PFSK-1 (cell line): ENCODE measurements around the gene PIP4K2A.

Source experiments
- FOXP2 ChIP-seq: optimal IDR thresholded peaks from 2 replicates; pipeline ENCODE3; 2011; ENCODE audit warnings: borderline replicate concordance, control low read depth, inconsistent platforms; ENCODE audit not compliant: insufficient read depth; ENCODE audit errors: extremely low read length, extremely low read depth
- POLR2AphosphoS5 ChIP-seq: IDR thresholded peaks from 2 replicates; pipeline ENCODE4 v1.6.1; 2012; ENCODE audit warnings: low read depth, mild to moderate bottlenecking, control low read depth, low read length, moderate library complexity
- SIN3A ChIP-seq: IDR thresholded peaks from 2 replicates; pipeline ENCODE4 v1.6.1; 2012; ENCODE audit warnings: mild to moderate bottlenecking, low read length, moderate library complexity, borderline replicate concordance; ENCODE audit not compliant: insufficient read depth
- TAF1 ChIP-seq: IDR thresholded peaks from 2 replicates; pipeline ENCODE4 v1.6.1; 2012; ENCODE audit warnings: low read length, control low read depth, borderline replicate concordance; ENCODE audit not compliant: insufficient read depth
- TF ChIP-seq, protein P1 (sequence below), 2 experiments: IDR thresholded peaks; 2 replicates each; pipeline versions ENCODE4 v1.6.1 to v1.8.0; 2011 to 2012; ENCODE audit warnings: low read depth in 2 of 2, low read length in 2 of 2, control low read depth in 1 of 2, inconsistent platforms in 1 of 2, mild to moderate bottlenecking in 1 of 2, moderate library complexity in 1 of 2; ENCODE audit not compliant: insufficient read depth in 1 of 2

PIP4K2A gene

DNA sequence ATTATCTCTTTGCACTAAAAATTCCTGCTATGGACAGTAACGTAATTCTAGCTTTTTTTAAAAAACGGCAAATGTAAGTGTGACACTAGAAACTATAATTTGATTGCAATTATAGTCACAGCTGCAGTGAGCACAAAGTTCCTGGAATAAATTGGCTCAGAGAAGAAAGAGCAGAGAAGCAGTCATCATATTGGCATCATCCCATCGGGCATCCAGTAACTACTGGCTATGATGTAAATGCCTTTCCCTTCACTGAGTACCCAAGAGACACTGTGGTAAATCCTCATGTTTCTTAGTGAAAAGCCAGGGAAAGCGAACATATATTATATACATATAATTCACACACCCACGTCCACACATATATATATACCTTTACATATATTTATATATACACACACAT, 43.6 kb downstream of the PIP4K2A start:
- no peak for TF ChIP-seq FOXP2
- TF ChIP-seq, protein P1, sequence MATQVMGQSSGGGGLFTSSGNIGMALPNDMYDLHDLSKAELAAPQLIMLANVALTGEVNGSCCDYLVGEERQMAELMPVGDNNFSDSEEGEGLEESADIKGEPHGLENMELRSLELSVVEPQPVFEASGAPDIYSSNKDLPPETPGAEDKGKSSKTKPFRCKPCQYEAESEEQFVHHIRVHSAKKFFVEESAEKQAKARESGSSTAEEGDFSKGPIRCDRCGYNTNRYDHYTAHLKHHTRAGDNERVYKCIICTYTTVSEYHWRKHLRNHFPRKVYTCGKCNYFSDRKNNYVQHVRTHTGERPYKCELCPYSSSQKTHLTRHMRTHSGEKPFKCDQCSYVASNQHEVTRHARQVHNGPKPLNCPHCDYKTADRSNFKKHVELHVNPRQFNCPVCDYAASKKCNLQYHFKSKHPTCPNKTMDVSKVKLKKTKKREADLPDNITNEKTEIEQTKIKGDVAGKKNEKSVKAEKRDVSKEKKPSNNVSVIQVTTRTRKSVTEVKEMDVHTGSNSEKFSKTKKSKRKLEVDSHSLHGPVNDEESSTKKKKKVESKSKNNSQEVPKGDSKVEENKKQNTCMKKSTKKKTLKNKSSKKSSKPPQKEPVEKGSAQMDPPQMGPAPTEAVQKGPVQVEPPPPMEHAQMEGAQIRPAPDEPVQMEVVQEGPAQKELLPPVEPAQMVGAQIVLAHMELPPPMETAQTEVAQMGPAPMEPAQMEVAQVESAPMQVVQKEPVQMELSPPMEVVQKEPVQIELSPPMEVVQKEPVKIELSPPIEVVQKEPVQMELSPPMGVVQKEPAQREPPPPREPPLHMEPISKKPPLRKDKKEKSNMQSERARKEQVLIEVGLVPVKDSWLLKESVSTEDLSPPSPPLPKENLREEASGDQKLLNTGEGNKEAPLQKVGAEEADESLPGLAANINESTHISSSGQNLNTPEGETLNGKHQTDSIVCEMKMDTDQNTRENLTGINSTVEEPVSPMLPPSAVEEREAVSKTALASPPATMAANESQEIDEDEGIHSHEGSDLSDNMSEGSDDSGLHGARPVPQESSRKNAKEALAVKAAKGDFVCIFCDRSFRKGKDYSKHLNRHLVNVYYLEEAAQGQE (IDR thresholded peaks at IDR 0.05; ENCODE audit: insufficient read depth in 1 of 2, low read depth in 2 of 2, low read length in 2 of 2): no peak

DNA sequence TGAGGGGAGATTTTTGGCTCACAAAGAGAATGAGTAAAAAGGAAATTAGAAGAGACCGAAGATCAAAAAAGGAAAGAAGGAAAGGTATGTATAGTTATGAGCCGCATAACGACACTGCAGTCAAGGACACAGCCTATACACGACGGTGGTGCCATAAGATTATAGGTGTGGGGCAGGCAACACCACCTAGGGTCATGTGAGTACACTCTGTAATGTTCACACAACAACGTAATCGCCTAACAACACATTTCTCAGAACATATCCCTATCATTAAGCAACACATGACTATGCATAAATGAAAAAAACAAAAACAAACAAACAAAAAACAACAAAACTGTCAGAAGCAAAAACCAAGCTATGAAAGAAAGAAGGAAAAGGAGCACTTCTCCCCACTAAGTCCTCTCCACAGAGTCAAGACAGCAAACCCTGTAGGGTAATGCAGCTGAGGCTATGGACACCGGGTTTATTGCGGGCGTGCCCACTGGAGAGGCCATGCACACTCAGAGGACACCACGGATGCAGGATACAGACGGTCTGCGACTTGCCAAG, 45.1 kb downstream of the PIP4K2A start:
- TF ChIP-seq, protein P1 (IDR thresholded peaks at IDR 0.05; ENCODE audit: insufficient read depth in 1 of 2, low read depth in 2 of 2, low read length in 2 of 2): no peak
- TF ChIP-seq TAF1 (no peak), POLR2AphosphoS5 (no peak), SIN3A (no peak), FOXP2 (no peak)

DNA sequence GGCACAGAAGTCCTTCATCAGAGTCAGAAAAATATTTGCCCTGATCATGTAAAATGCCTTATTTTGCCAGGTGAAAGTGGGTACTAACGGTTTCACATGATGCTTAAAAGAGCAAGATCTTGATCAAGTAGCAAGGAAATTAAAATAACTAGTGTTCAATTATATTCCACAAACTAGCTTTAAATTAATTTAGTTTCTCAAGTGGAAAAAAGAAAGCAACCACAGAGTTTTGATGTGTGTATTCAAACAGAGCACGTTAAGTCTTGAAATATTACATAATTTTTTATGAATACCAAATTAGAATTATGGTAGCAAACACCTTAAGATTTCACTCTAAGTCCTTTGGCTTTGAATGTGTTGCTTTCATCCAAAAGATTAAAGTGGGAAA, 47.3 kb downstream of the PIP4K2A start:
- TF ChIP-seq FOXP2: no peak

DNA sequence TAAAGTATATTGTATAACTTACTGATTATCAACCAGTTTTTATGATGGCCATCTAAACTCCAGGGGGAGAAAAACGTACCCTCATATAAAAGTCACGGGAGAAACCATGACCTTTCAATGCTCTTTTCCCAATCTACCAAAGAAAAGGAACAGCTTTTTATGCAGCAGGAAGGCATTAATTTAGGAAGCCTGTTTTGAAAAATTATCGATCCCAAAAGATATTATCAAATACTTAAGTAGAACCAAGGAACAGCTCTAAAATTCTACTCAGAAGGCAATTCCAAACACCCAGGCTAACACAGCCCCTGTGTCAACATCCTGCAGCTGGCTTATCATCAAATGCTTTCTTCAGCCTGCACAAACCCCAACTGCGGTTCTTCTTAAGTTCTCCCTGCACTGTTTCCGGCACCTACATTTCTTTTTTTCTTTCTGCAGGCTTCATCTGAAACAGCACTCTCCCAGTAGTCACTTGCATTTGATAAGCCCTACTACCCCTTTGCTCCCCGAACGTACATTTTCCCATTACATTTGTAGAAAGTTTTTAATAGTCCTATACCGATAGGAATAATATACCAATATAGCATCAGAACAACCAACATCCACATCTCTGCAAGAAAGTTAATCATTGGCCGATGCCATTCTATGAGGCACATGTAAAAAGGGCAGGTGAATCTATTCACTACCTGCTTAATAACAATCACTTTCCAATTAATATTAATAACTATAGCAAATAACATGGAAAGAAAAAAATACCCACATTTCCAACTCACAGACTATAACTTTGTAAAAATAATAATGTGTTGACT, 47.9 kb downstream of the PIP4K2A start:
- TF ChIP-seq FOXP2 (no peak), POLR2AphosphoS5 (no peak), SIN3A (no peak), TAF1 (no peak)
- TF ChIP-seq, protein P1 (IDR thresholded peaks at IDR 0.05; ENCODE audit: insufficient read depth in 1 of 2, low read depth in 2 of 2, low read length in 2 of 2): no peak

DNA sequence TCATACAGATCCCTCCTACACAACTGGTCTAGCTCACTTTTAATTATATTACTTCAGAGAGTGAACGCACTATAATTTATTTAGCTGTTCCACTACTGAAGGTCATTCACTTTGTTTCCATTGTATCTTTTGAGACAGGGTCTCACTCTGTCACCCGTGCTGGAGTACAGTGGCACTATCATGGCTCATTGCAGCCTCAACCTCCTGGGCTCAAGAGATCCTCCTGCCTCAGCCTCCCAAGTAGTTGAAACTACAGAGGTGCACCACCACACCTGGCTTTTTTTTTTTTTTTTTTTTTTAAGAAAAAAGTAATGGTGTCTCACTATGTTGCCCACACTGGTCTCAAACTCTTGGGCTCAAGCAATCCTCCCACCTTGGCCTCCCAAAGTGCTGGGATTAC, 49.0 kb downstream of the PIP4K2A start:
- TF ChIP-seq POLR2AphosphoS5: no peak
- no peak for TF ChIP-seq TAF1
- no peak for TF ChIP-seq SIN3A
- TF ChIP-seq, protein P1 (IDR thresholded peaks at IDR 0.05; ENCODE audit: insufficient read depth in 1 of 2, low read depth in 2 of 2, low read length in 2 of 2): no peak
- TF ChIP-seq FOXP2: no peak
